ENCODE data around the gene BID. TPM values are rescaled to one million over a fixed set of nuclear protein-coding genes. Genes with fewer than 3 reads are reported as not detected.
A peak's percentile ranks its signal among the peaks of the same experiment; 100 is the strongest.

Gene BID
- total RNA-seq, 1 experiment from 2014 or later: 66.7 TPM

- no peak overlapping the region for H3K4me3 ChIP-seq (ENCODE audit: low read depth in 2 of 2, low read length in 2 of 2)
- ChIA-PET CTCF (no interaction called here), POLR2A (no interaction called here)
- no peaks in the 10 kb centered on the region for H3K27me3 ChIP-seq (ENCODE audit: control insufficient read depth, insufficient read depth, low read length)
- H3K9me3 ChIP-seq (ENCODE audit: control insufficient read depth, insufficient read depth, low read depth, low read length): no peaks in the 10 kb centered on the region
- no peak for ATAC-seq
- TF ChIP-seq POLR2AphosphoS5 (IDR thresholded peaks at IDR 0.05; ENCODE audit: low read depth, low read length): no peak
- TF ChIP-seq CTCF (IDR thresholded peaks at IDR 0.05): no peak
- TF ChIP-seq REST (IDR thresholded peaks at IDR 0.05; ENCODE audit: insufficient read depth in 1 of 2, low read depth in 2 of 2, low read length in 1 of 2): no peak
- TF ChIP-seq SIN3A (IDR thresholded peaks at IDR 0.05; ENCODE audit: borderline replicate concordance, insufficient read depth, low read depth, low read length): no peak
- TF ChIP-seq TCF7L2 (IDR thresholded peaks at IDR 0.05; ENCODE audit: low read depth, low read length): no peak
- TSS peak; percentile 12 for BruUV-seq (replicated peaks)
- no peak overlapping the region for H3K27ac ChIP-seq (ENCODE audit: low read length)
- DNase-seq (ENCODE audit: low read depth, low spot score): no peak
- peaks cover 7% of the 10 kb centered on the region; the same call in 1 of the 2 replicates for H3K36me3 ChIP-seq (ENCODE audit: control insufficient read depth, insufficient read depth, low read length)
- in situ Hi-C loops (cut with HindIII; ENCODE audit: low pct_unique_long_range_greater_than_20kb, low sequenced_read_pairs): no loop called here
- intact Hi-C loops (cut with micrococcal nuclease; ENCODE audit: unreplicated experiment): no loop called here
- no peaks in the 10 kb centered on the region for H3K4me1 ChIP-seq (ENCODE audit: control insufficient read depth, insufficient read depth, low read length)
Measured at GRCh38 chr22:17733466-17733865, 40.8 kb downstream of the BID start.

DNA sequence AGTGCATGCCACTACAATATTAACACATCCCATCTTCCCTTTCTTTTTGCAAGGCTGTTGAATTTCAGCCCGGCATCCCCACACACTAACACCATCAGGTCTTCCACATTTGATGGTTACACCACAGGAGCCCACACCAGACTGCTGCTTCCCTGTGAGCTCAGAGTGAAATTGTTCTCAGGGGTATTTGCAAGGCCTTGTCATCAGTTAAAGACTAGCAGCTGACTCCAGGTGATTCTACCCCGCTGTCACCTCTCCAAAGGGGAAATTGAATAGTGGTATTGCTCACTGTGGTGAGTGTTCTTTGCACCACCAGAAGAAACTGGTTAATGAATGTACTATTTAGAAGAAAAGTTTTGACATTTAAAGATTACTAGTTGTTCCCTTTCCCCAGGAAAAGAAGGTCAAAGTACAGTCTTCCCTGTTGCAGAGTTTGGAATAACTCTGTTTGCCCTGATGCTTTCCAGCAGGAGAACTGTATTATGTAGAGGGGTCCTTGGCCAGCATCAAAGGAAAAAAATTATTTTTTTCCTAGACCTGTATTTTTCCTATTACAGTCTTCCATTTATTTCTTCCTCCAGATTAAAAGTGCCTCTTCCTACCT is 41.9 kb downstream of the BID start:
- no peaks in the 10 kb centered on the region for H3K9me3 ChIP-seq (ENCODE audit: control insufficient read depth, insufficient read depth, low read depth, low read length)
- ChIA-PET POLR2A (no interaction called here), CTCF (no interaction called here)
- TF ChIP-seq TCF7L2 (IDR thresholded peaks at IDR 0.05; ENCODE audit: low read depth, low read length) (no peak), REST (IDR thresholded peaks at IDR 0.05; ENCODE audit: insufficient read depth in 1 of 2, low read depth in 2 of 2, low read length in 1 of 2) (no peak), POLR2AphosphoS5 (IDR thresholded peaks at IDR 0.05; ENCODE audit: low read depth, low read length) (no peak), SIN3A (IDR thresholded peaks at IDR 0.05; ENCODE audit: borderline replicate concordance, insufficient read depth, low read depth, low read length) (no peak), CTCF (IDR thresholded peaks at IDR 0.05) (no peak)
- H3K27ac ChIP-seq (ENCODE audit: low read length): no peak overlapping the region
- H3K4me3 ChIP-seq (ENCODE audit: low read depth in 2 of 2, low read length in 2 of 2): no peak overlapping the region
- in situ Hi-C loops (cut with HindIII; ENCODE audit: low pct_unique_long_range_greater_than_20kb, low sequenced_read_pairs): no loop called here
- H3K27me3 ChIP-seq (ENCODE audit: control insufficient read depth, insufficient read depth, low read length): no peaks in the 10 kb centered on the region
- H3K4me1 ChIP-seq (ENCODE audit: control insufficient read depth, insufficient read depth, low read length): no peaks in the 10 kb centered on the region
- ATAC-seq: no peak
- no TSS peak for BruUV-seq (replicated peaks)
- peaks cover 7% of the 10 kb centered on the region; the same call in 1 of the 2 replicates for H3K36me3 ChIP-seq (ENCODE audit: control insufficient read depth, insufficient read depth, low read length)
- no peak for DNase-seq (ENCODE audit: low read depth, low spot score)
- intact Hi-C loops (cut with micrococcal nuclease; ENCODE audit: unreplicated experiment): no loop called here
